Loucy (cell line): ENCODE data around the gene BCAS3.
A peak's percentile ranks its signal among the peaks of the same experiment; 100 is the strongest.

ENCODE experiments used
- H2AFZ ChIP-seq: fragments of 200-600 bp; sonication (generic); 2 replicates; pipeline ENCODE4 v1.6.0; 2016; ENCODE audit warnings: antibody characterized with exemption, mild to moderate bottlenecking, low read length, moderate library complexity
- H3F3A ChIP-seq: fragments of 200-600 bp; 2 replicates; pipeline ENCODE4 v1.6.0; 2016; ENCODE audit warnings: antibody characterized with exemption, low read depth, mild to moderate bottlenecking
- H3K27me3 ChIP-seq: fragments of 200-600 bp; sonication (generic); 2 replicates; pipeline ENCODE4 v1.6.1; 2014; ENCODE audit warnings: low read length, mild to moderate bottlenecking; ENCODE audit not compliant: insufficient read depth, poor library complexity, severe bottlenecking
- H3K36me3 ChIP-seq: fragments of 200-600 bp; sonication (generic); 2 replicates; pipeline ENCODE4 v1.6.1; 2016; ENCODE audit warnings: low read length; ENCODE audit not compliant: insufficient read depth
- H3K4me1 ChIP-seq: fragments of 200-600 bp; sonication (generic); 2 replicates; pipeline ENCODE4 v1.5.1; 2014; ENCODE audit warnings: low read length, mild to moderate bottlenecking; ENCODE audit not compliant: insufficient read depth, poor library complexity, severe bottlenecking
- H3K4me2 ChIP-seq: fragments of 200-600 bp; sonication (generic); 2 replicates; pipeline ENCODE4 v1.6.0; 2014; ENCODE audit warnings: antibody characterized with exemption, low read length, low read depth, mild to moderate bottlenecking; ENCODE audit not compliant: poor library complexity, severe bottlenecking
- H3K4me3 ChIP-seq: fragments of 200-600 bp; sonication (generic); 2 replicates; pipeline ENCODE4 v1.5.1; 2014; ENCODE audit warnings: low read length, mild to moderate bottlenecking, mixed read lengths; ENCODE audit not compliant: poor library complexity, severe bottlenecking
- H3K79me2 ChIP-seq: fragments of 200-600 bp; sonication (generic); 2 replicates; pipeline ENCODE4 v1.6.1; 2014; ENCODE audit warnings: low read length; ENCODE audit not compliant: insufficient read depth
- H3K9ac ChIP-seq: fragments of 200-600 bp; sonication (generic); 2 replicates; pipeline ENCODE4 v1.6.0; 2014; ENCODE audit warnings: mild to moderate bottlenecking, low read depth, low read length, moderate library complexity; ENCODE audit not compliant: poor library complexity, severe bottlenecking
- H3K9me2 ChIP-seq: fragments of 200-600 bp; sonication (generic); replicated peaks from 2 replicates; pipeline ENCODE4 v1.6.1; 2016; ENCODE audit warnings: low read depth, low read length, mixed read lengths
- H3K9me3 ChIP-seq: fragments of 200-600 bp; sonication (generic); 2 replicates; pipeline ENCODE4 v1.6.1; 2014; ENCODE audit warnings: mild to moderate bottlenecking, antibody characterized with exemption, low read length, low read depth; ENCODE audit not compliant: insufficient read depth
- H4K20me1 ChIP-seq: fragments of 200-600 bp; sonication (generic); 2 replicates; pipeline ENCODE4 v1.6.0; 2014; ENCODE audit warnings: antibody characterized with exemption, low read length, mild to moderate bottlenecking; ENCODE audit not compliant: insufficient read depth, poor library complexity, severe bottlenecking
- EZH2phosphoT487 ChIP-seq: fragments of 200-600 bp; IDR thresholded peaks from 2 replicates; pipeline ENCODE4 v1.6.1; 2018; ENCODE audit warnings: antibody characterized with exemption, mild to moderate bottlenecking, moderate library complexity, borderline replicate concordance
- TF ChIP-seq, protein P1 (sequence below): fragments of 200-600 bp; sonication (generic); conservative IDR thresholded peaks from 2 replicates; pipeline ENCODE4 v1.5.1; 2014; ENCODE audit warnings: mild to moderate bottlenecking, antibody characterized with exemption, low read length

BCAS3 gene

DNA sequence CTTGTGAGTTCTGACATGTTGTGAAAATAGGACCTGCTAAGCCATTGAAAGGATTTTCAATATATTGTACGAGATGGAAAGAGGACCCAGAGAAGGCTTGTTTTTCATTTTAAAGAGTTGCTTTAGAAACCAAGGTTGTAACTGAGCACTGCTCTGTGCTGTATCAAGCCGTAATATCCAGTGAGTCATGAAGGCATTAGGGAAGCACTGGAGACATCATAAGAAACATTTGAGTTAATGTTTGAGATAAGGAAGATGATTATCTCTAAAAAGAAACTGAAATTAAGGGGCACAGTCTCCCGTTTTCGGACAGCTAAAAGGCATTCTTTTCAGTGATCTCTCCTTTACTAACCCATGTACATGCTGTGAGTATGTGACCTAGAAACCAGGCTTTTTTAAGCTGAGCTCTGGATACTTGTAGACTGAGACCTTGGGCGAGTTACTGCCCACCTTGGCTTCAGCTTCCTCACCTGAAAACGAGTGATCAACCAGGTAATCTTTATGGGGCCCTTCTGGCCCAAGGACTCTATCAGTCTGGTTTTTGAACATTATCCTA is 572.8 kb downstream of the BCAS3 start:
- Histone ChIP-seq H3K4me3 (no peak overlapping the region), H3K27me3 (no peaks in the 10 kb centered on the region), H3F3A (peaks cover 10% of the 10 kb centered on the region; the same call in 1 of the 2 replicates), H2AFZ (peak overlapping the region; percentile 44; the same call in 1 of the 2 replicates), H4K20me1 (no peaks in the 10 kb centered on the region), H3K4me2 (peak overlapping the region; percentile 17), H3K4me1 (peaks cover 71% of the 10 kb centered on the region), H3K36me3 (no peaks in the 10 kb centered on the region), H3K9me2 (no peaks in the 10 kb centered on the region), H3K79me2 (no peaks in the 10 kb centered on the region), H3K9ac (peak overlapping the region; percentile 14), H3K9me3 (no peaks in the 10 kb centered on the region)
- TF ChIP-seq, protein P1, sequence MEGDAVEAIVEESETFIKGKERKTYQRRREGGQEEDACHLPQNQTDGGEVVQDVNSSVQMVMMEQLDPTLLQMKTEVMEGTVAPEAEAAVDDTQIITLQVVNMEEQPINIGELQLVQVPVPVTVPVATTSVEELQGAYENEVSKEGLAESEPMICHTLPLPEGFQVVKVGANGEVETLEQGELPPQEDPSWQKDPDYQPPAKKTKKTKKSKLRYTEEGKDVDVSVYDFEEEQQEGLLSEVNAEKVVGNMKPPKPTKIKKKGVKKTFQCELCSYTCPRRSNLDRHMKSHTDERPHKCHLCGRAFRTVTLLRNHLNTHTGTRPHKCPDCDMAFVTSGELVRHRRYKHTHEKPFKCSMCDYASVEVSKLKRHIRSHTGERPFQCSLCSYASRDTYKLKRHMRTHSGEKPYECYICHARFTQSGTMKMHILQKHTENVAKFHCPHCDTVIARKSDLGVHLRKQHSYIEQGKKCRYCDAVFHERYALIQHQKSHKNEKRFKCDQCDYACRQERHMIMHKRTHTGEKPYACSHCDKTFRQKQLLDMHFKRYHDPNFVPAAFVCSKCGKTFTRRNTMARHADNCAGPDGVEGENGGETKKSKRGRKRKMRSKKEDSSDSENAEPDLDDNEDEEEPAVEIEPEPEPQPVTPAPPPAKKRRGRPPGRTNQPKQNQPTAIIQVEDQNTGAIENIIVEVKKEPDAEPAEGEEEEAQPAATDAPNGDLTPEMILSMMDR, result no peak
- no peak for TF ChIP-seq EZH2phosphoT487

- Histone ChIP-seq H3K36me3 (no peaks in the 10 kb centered on the region), H3K4me1 (peaks cover 68% of the 10 kb centered on the region), H3K9me2 (no peaks in the 10 kb centered on the region), H3K9me3 (no peaks in the 10 kb centered on the region), H3K4me3 (peak overlapping the region; percentile 48), H3K79me2 (no peaks in the 10 kb centered on the region), H3K4me2 (peak overlapping the region; percentile 66), H3K27me3 (no peaks in the 10 kb centered on the region), H3F3A (peaks cover 10% of the 10 kb centered on the region; the same call in 1 of the 2 replicates), H4K20me1 (no peaks in the 10 kb centered on the region), H2AFZ (peak overlapping the region; percentile 30), H3K9ac (peak overlapping the region; percentile 54)
- TF ChIP-seq, protein P1, result no peak
- TF ChIP-seq EZH2phosphoT487, result no peak
These were observed 574.6 kb downstream of the BCAS3 start for GRCh38 chr17:61251939-61252865.

GRCh38 chr17:61253362-61253761 is 575.7 kb downstream of the BCAS3 start:
- H3K36me3 ChIP-seq, result no peaks in the 10 kb centered on the region
- H3K79me2 ChIP-seq, result no peaks in the 10 kb centered on the region

More at GRCh38 chr17:61253362-61253761, 575.7 kb downstream of the BCAS3 start:
- Histone ChIP-seq H3K4me1 (peaks cover 56% of the 10 kb centered on the region), H3K4me2 (peak overlapping the region; percentile 8), H3K9me3 (no peaks in the 10 kb centered on the region), H3F3A (peaks cover 10% of the 10 kb centered on the region; the same call in 1 of the 2 replicates), H4K20me1 (no peaks in the 10 kb centered on the region), H3K9me2 (no peaks in the 10 kb centered on the region), H3K9ac (peak overlapping the region; percentile 25), H2AFZ (no peak overlapping the region), H3K27me3 (no peaks in the 10 kb centered on the region), H3K4me3 (no peak overlapping the region)
- TF ChIP-seq, protein P1, result no peak
- TF ChIP-seq EZH2phosphoT487, result no peak
